HCEC 1CT (cell line): ENCODE measurements around the gene FLNC.

Experiments
- DNase-seq: peaks from one replicate; pipeline ENCODE4 v3.0.0-alpha.2; 2017

Gene FLNC

GRCh38 chr7:128865996-128866877 lies 36.0 kb downstream of the FLNC start:
- no peak for DNase-seq

- DNase-seq = no peak
These were observed 37.0 kb downstream of the FLNC start for GRCh38 chr7:128867241-128867640.

DNA sequence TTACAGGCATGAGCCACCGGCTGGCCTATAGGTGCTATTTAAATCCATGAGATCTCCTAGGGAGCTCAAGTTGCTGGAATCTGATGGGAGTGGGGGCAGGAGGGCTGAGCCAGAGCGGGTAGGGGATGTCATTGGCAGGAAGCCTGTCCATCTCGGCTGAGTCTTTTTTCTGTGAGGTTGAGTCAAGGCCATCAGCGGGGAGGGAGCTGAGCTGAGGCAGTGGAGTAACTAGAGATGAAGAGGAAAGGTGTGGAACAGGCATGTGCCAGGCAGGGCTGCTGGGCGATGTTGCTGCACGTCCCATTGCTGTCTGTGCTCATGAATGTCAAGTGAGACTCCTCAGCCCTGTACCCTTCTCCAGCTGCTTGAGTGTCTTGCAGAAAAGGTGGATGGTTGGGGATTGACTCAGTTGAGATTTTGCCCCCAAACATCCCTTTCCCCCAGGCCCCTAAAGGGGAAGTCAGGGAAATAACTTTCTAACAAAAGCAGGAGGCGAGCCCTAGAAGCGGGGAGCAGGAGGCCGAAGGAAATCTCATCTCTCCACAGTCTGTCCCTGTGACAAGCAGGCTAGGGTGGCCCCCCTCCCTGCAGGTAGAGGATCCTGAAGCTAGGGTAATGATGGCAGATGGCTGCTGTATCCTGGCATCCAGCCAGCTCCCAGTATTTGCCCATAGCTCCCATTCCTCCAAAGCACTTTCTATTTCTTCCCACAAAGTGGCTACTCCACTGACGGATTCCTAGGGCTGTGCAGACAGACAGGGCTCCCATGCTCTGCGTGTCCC lies 37.8 kb downstream of the FLNC start:
- no peak for DNase-seq

DNA sequence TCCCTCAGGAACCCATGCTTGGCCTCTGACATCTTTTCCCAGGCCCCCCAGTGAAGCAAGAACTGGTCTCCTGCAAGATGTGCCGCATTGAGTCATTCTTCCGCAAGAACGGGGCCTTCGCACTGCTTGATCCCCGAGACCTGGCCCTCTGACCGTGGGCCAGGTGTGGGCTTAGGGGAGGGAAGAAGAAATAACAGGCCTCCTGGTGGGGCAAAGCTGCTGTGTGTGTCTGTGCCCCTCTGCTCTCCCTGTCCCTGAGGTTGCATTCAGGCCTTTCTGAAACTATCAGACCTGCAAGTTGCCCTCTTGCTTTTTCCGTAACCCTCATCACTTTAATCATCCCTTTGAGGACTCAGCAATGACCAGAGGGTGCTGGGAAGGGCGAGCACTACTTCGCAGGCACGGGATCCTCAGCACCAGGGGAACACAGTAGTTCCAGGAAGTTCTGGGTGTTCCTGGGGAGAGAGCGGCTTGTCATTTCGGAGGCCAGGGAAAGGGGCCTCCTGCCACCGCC lies 38.5 kb downstream of the FLNC start:
- no peak for DNase-seq

DNA sequence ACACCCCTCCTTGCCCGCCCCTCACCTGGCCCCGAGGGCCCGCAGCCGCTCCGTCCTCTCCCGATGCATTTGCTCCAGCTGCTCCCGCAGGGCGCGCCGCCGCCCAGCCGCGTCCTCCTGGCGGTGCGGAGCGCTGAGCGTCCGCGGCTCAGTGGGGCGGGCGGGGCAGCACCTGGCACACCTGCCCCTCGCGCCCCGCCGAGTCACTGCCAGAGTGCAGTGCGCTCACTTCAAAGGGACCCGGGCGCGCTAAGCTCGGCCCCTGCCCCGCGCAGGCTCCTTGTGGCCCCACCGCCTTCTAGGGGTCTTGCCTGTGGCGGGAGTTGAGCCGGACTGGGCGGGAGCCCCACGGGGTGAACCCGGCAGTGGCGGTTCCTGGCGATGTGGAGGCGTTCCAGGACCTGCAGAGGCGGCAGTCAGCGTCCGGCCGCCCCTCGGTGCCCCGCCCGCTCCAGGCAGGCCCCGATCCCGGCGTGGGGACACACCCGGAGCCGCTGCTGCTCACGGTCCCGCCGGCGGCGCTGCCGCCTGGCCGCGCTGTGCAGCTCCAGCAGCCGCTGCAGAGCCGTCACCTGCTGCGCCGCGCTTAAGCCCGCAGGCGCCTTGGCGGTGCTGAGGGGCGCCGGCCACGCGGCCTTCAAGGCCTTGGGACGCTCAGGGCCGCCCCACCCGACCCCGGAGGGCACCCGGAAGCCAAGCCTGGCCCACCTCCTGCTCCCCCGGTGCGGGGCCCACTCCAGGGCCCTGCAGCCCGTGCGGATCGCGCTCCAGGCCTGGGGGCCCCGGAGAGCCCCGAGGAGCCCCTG lies 39.1 kb downstream of the FLNC start:
- peak; percentile 24 for DNase-seq

DNA sequence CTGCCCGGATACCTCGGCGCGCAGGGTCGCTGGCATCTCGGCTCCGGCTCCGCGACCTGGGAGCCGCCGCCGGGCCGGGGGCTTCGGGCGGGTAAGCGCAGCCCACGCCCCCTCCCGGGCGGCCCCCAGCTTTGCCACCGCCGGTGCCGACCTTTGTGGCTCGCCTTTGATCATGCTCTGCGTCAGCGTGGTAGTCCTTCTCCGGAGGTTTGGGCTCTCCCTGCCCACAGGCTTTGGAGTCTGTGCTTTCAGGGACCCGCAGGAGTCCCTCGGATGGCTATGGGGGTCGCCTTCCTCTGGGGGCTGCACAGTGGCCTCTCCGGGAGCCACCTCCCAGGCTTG lies 39.7 kb downstream of the FLNC start:
- DNase-seq = no peak

- DNase-seq = no peak
These were observed 40.8 kb downstream of the FLNC start for GRCh38 chr7:128871050-128871449.

GRCh38 chr7:128872394-128872824 lies 42.2 kb downstream of the FLNC start:
- no peak for DNase-seq

GRCh38 chr7:128873234-128873633 lies 43.0 kb downstream of the FLNC start:
- DNase-seq = no peak

DNA sequence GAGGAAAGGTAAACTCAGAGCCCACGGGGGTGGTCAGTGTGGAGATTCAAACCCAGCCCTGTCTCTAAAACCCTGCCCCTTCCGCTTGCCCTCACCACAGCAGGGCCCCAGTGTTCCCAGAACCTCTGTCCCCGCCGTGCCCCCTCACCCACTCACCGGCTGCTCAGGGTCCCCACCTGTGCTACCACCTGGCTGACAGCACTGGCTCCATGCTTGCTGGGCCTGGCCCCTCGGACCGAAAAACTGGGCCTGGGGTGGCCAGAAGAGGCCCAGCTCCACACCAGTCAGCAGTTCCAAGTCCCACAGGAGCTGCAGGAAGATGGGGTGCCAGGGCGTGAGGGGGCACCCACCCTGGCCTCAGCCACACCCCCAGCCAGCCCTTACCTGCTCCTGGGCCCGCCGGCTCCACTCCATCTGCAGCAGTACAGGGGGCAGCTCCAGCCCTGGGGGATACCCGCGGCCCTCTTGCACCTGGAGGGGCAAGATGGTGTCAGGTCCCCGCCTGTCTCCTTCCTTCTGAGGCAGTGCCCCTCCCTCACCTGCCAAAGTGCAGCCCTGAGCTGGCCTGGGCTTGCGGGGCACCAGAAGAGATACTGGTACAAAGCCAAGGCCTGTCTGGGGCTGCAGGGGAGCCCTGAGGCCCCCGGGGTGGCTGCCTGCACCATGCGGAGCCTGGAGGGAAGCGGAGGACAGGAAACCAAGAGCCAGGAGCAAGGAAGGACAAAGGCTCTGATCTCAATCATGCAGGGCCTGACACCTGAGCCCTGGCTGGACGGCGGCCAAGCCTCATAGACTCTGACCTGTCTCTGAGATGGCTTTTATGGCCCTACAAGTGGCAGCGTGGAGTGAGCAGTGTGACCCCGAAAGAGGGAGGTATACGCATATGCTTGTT lies 44.2 kb downstream of the FLNC start:
- no peak for DNase-seq

GRCh38 chr7:128875523-128875948 lies 45.3 kb downstream of the FLNC start:
- no peak for DNase-seq

- DNase-seq = no peak
These were observed 45.9 kb downstream of the FLNC start for GRCh38 chr7:128876127-128876526.

- DNase-seq = no peak
These were observed 46.4 kb downstream of the FLNC start for GRCh38 chr7:128876586-128876977.

- DNase-seq = no peak
These were observed 47.0 kb downstream of the FLNC start for GRCh38 chr7:128876978-128877755.

- no peak for DNase-seq
These were observed 47.5 kb downstream of the FLNC start for GRCh38 chr7:128877756-128878120.

GRCh38 chr7:128878226-128879105 lies 48.3 kb downstream of the FLNC start:
- no peak for DNase-seq

GRCh38 chr7:128879461-128879938 lies 49.3 kb downstream of the FLNC start:
- no peak for DNase-seq

GRCh38 chr7:128879939-128880746 lies 49.9 kb downstream of the FLNC start:
- peak; percentile 55 for DNase-seq
